ENCODE results near the gene ZBTB20.

The ZBTB20 gene

DNA sequence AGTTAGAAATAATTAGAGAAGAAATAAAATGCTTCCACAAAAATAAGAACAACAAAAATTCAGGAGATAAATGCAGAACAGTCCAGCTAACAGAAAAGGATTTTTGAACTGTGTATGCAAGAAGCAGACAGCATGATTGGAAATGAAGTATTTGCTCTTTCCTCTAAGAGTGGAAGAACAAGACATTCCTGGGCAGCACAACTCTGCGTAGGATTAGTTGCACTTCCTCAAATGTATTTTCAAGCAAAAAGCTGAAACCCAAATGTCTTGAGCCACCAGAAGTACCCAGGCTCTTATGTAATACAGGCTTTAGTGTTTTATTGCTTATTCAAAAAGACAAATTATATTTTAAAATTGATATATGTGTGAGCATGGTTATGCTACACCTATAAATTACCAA lies 127.2 kb downstream of the ZBTB20 start:
- TF ChIP-seq TAF1 (IDR thresholded peaks at IDR 0.05; ENCODE audit: borderline replicate concordance, insufficient read depth, low read length) (no peak), SIN3A (IDR thresholded peaks at IDR 0.05; ENCODE audit: borderline replicate concordance, insufficient read depth, low read length) (no peak), FOXP2 (optimal IDR thresholded peaks at IDR 0.05; ENCODE audit: borderline replicate concordance, extremely low read depth, extremely low read length, insufficient read depth) (no peak)
- TF ChIP-seq, protein P1, sequence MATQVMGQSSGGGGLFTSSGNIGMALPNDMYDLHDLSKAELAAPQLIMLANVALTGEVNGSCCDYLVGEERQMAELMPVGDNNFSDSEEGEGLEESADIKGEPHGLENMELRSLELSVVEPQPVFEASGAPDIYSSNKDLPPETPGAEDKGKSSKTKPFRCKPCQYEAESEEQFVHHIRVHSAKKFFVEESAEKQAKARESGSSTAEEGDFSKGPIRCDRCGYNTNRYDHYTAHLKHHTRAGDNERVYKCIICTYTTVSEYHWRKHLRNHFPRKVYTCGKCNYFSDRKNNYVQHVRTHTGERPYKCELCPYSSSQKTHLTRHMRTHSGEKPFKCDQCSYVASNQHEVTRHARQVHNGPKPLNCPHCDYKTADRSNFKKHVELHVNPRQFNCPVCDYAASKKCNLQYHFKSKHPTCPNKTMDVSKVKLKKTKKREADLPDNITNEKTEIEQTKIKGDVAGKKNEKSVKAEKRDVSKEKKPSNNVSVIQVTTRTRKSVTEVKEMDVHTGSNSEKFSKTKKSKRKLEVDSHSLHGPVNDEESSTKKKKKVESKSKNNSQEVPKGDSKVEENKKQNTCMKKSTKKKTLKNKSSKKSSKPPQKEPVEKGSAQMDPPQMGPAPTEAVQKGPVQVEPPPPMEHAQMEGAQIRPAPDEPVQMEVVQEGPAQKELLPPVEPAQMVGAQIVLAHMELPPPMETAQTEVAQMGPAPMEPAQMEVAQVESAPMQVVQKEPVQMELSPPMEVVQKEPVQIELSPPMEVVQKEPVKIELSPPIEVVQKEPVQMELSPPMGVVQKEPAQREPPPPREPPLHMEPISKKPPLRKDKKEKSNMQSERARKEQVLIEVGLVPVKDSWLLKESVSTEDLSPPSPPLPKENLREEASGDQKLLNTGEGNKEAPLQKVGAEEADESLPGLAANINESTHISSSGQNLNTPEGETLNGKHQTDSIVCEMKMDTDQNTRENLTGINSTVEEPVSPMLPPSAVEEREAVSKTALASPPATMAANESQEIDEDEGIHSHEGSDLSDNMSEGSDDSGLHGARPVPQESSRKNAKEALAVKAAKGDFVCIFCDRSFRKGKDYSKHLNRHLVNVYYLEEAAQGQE (IDR thresholded peaks at IDR 0.05; ENCODE audit: insufficient read depth in 1 of 2, low read depth in 2 of 2, low read length in 2 of 2) = no peak

DNA sequence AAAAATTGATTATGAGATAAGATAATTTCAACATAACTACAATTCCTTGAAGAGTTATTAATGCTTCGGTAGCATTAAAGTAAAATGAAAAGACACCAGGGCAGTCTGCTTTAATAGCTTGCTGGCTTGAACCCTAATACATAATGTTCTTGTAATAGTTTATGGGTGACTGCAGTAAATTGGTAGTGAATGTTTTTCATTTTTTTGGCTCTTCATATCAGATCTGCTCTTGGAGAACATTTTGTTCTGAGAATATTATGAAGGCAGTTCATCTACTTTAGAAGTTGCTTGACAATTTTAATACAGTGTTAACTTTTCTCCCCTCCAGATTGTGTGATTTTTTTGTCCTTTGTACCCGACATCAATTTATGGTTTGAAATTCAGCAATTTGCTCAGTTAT lies 128.4 kb downstream of the ZBTB20 start:
- TF ChIP-seq POLR2AphosphoS5 (IDR thresholded peaks at IDR 0.05; ENCODE audit: low read depth, low read length) (no peak), FOXP2 (optimal IDR thresholded peaks at IDR 0.05; ENCODE audit: borderline replicate concordance, extremely low read depth, extremely low read length, insufficient read depth) (no peak), SIN3A (IDR thresholded peaks at IDR 0.05; ENCODE audit: borderline replicate concordance, insufficient read depth, low read length) (no peak), TAF1 (IDR thresholded peaks at IDR 0.05; ENCODE audit: borderline replicate concordance, insufficient read depth, low read length) (no peak)
- TF ChIP-seq, protein P1 (IDR thresholded peaks at IDR 0.05; ENCODE audit: insufficient read depth in 1 of 2, low read depth in 2 of 2, low read length in 2 of 2) = no peak

DNA sequence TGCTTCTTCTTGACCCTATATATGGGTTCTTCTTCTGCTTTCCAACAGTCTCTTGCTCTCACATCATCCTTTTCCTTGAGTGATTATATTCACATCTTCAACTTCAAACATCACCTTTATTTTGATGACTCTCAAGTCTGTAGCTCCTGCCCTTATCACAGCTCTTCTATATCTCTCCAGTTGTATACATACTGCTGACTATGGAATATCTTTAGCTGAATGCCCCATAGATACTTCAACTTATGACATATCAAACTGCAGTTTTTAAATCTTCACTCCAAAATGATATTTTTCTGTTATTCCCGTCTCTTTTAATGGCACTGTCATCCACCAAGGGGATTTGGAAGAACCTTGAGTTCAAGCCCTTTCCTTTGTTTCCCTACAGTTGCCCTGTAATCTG lies 139.1 kb downstream of the ZBTB20 start:
- TF ChIP-seq POLR2AphosphoS5 (IDR thresholded peaks at IDR 0.05; ENCODE audit: low read depth, low read length) (no peak), FOXP2 (optimal IDR thresholded peaks at IDR 0.05; ENCODE audit: borderline replicate concordance, extremely low read depth, extremely low read length, insufficient read depth) (no peak), TAF1 (IDR thresholded peaks at IDR 0.05; ENCODE audit: borderline replicate concordance, insufficient read depth, low read length) (no peak)
- TF ChIP-seq, protein P1 (IDR thresholded peaks at IDR 0.05; ENCODE audit: insufficient read depth in 1 of 2, low read depth in 2 of 2, low read length in 2 of 2) = no peak

DNA sequence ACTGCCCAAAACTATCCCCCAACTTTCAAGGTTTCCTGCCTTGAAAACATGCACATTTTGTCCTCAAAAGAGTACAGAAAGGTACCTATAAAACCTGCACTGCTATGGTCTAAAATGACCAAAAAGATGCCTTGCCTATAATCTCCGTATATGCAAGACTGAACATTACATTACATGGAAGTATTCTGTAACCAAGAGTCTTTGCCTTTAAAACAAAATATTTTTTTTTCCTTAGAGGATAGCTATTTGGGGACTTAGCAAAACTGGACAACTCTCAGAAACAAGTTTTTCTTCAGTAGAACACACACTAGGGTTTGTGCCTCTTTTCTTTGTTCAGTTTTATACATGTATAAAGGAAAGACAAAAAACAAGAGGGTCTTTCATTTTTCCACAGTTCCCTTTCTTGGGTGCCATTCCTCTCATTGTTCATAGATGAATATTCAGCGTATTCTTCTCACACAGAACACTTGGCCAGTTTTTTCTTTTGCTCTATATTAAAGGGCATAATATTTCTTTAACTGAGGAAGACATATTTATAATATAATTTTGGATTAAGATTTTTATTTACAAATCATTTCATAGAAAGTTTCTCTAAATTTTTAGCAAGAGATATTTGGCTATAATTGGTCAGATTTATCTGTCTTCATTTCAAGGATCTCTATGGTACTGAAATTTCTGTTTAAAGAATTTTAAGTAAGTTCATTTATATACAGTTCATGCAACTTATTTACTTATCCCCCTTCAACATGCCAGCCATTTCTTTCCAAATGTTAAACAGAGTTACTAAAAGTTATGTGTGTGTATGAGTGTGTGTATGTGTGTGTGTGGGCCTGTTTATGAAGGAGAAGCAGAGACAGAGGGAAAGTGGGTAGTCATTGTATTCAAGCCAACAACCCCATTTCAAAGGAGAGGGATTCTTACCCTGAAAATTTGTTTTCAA lies 142.6 kb downstream of the ZBTB20 start:
- TF ChIP-seq TAF1 (IDR thresholded peaks at IDR 0.05; ENCODE audit: borderline replicate concordance, insufficient read depth, low read length) = no peak
- TF ChIP-seq POLR2AphosphoS5 (IDR thresholded peaks at IDR 0.05; ENCODE audit: low read depth, low read length) = no peak
- TF ChIP-seq, protein P1 (IDR thresholded peaks at IDR 0.05; ENCODE audit: insufficient read depth in 1 of 2, low read depth in 2 of 2, low read length in 2 of 2) = no peak
- no peak for TF ChIP-seq SIN3A (IDR thresholded peaks at IDR 0.05; ENCODE audit: borderline replicate concordance, insufficient read depth, low read length)
- TF ChIP-seq FOXP2 (optimal IDR thresholded peaks at IDR 0.05; ENCODE audit: borderline replicate concordance, extremely low read depth, extremely low read length, insufficient read depth) = no peak
